ENCODE results near the gene KCNJ15.

- TF ChIP-seq POLR2A (IDR thresholded peaks at IDR 0.05; ENCODE audit: low read depth, low read length), result no peak
- no peak for TF ChIP-seq TAF1 (IDR thresholded peaks at IDR 0.05; ENCODE audit: borderline replicate concordance, low read depth, low read length)
- no peak for TF ChIP-seq POLR2AphosphoS5 (IDR thresholded peaks at IDR 0.05; ENCODE audit: low read depth, low read length)
These were observed 14.7 kb upstream of the KCNJ15 start for GRCh38 chr21:38242061-38242460.
